GM12878 (cell line): Measurements from ENCODE around the gene VAX1. TPM values are rescaled to one million over a fixed set of nuclear protein-coding genes. Genes with fewer than 3 reads are reported as not detected.
"Not testable (repeated sequence)": the region's sequence is repeated elsewhere in the genome, so short reads cannot be mapped to it uniquely, and the experiment has no call there.

Source experiments
- ATAC-seq: fragments of 200-7000 bp; cut with Tn5 transposase; 3 replicates; pipeline ENCODE4 v1.9.1; 2020; ENCODE audit warnings: mild to moderate bottlenecking, moderate library complexity
- BruUV-seq: library from RNA; stranded (reverse); fragments of 400-500 nt; replicated peaks from 2 replicates; lab custom pipeline; 2021; lab: Mats Ljungman, UMichigan
- CTCF ChIA-PET: fragments of 300-600 bp; sonication (Branson Sonifier 250); formaldehyde crosslinking; extraction: SDS; loops from one replicate; lab custom pipeline; 2021; ENCODE audit warnings: inconsistent platforms; lab: Yijun Ruan, JAX
- POLR2A ChIA-PET: fragments of 350-600 bp; formaldehyde crosslinking; extraction: SDS; loops from one replicate; lab custom pipeline; 2021; ENCODE audit warnings: inconsistent platforms; lab: Charles Lee
- RAD21 ChIA-PET: fragments of 300-600 bp; sonication (Branson Sonifier 250); formaldehyde crosslinking; loops from one replicate; lab custom pipeline; 2023; ENCODE audit warnings: antibody characterized with exemption; ENCODE audit not compliant: unreplicated experiment; lab: Charles Lee
- SMC1A ChIA-PET: fragments of 300-600 bp; sonication (Branson Sonifier 250); formaldehyde crosslinking; loops from one replicate; lab custom pipeline; 2023; ENCODE audit not compliant: unreplicated experiment, uncharacterized antibody; lab: Charles Lee
- DNase-seq: peaks from one replicate; pipeline ENCODE4 v3.0.0-alpha.2; 2011; ENCODE audit warnings: low read depth, low spot score
- FAIRE-seq: peaks from 3 replicates; lab custom pipeline; 2011; peaks lifted over from hg19 to GRCh38; lab: Jason Lieb, UNC
- H2AFZ ChIP-seq: 2 replicates; pipeline ENCODE4 v1.6.0; 2011; ENCODE audit warnings: low read depth, low read length, control low read depth; ENCODE audit not compliant: control insufficient read depth
- H3K27ac ChIP-seq: 2 replicates; pipeline ENCODE4 v1.5.1; 2011; ENCODE audit warnings: control low read depth; ENCODE audit not compliant: control insufficient read depth, insufficient read depth
- H3K27me3 ChIP-seq, 2 experiments: replicated peaks in 1 of 2; 2 replicates each; pipeline versions ENCODE4 v1.6.0 to v1.6.1; 2011; ENCODE audit warnings: low read length in 1 of 2; ENCODE audit not compliant: control insufficient read depth in 2 of 2, insufficient read depth in 2 of 2
- H3K36me3 ChIP-seq, 2 experiments: 2 replicates each; pipeline ENCODE4 v1.5.1; 2011; ENCODE audit warnings: low read length in 1 of 2; ENCODE audit not compliant: control insufficient read depth in 2 of 2, insufficient read depth in 2 of 2
- H3K4me1 ChIP-seq: 2 replicates; pipeline ENCODE4 v1.6.1; 2011; ENCODE audit warnings: mild to moderate bottlenecking, low read length, moderate library complexity, mixed read lengths; ENCODE audit not compliant: control insufficient read depth, insufficient read depth
- H3K4me2 ChIP-seq: 2 replicates; pipeline ENCODE4 v1.6.0; 2011; ENCODE audit warnings: control low read depth; ENCODE audit not compliant: control insufficient read depth, insufficient read depth
- H3K4me3 ChIP-seq: fragments of 200-600 bp; sonication (generic); 2 replicates; pipeline ENCODE4 v1.5.1; 2016
- H3K79me2 ChIP-seq: 2 replicates; pipeline ENCODE4 v1.6.0; 2011; ENCODE audit warnings: low read length; ENCODE audit not compliant: control insufficient read depth, insufficient read depth
- H3K9ac ChIP-seq: 2 replicates; pipeline ENCODE4 v1.8.0; 2011; ENCODE audit warnings: low read length, control low read depth, mixed read lengths; ENCODE audit not compliant: control insufficient read depth, insufficient read depth
- H3K9me3 ChIP-seq: replicated peaks from 3 replicates; pipeline ENCODE4 v1.5.1; 2011; ENCODE audit warnings: mild to moderate bottlenecking, low read length; ENCODE audit not compliant: control insufficient read depth, insufficient read depth
- H4K20me1 ChIP-seq: 2 replicates; pipeline ENCODE4 v1.6.0; 2011; ENCODE audit not compliant: control insufficient read depth, insufficient read depth
- KDM1A ChIP-seq: fragments of 200-600 bp; sonication (generic); IDR thresholded peaks from 2 replicates; pipeline ENCODE4 v1.6.1; 2016; ENCODE audit warnings: borderline replicate concordance
- WGBS: methylation state at CpG from one replicate; pipeline ENCODE4 v1.1.6; 2016; ENCODE audit warnings: low lambda C conversion rate; ENCODE audit not compliant: insufficient replicate concordance, insufficient coverage; ENCODE audit errors: missing lambda C conversion rate; 5-methylcytosine and 5-hydroxymethylcytosine counted together
- in situ Hi-C: fragments of 300-500 bp; cut with MboI; formaldehyde crosslinking; loops from 9 replicates; pipeline ENCODE4 v1.14.3; 2018; ENCODE audit warnings: mixed read lengths
- intact Hi-C: fragments of 100-400 bp; cut with micrococcal nuclease; formaldehyde crosslinking; loops from one replicate; pipeline ENCODE4 v1.14.2; 2022; ENCODE audit not compliant: unreplicated experiment
- polyA plus RNA-seq, 11 experiments: library from polyadenylated mRNA; depleted of rRNA in 4 of 11; unstranded in 6 of 11; stranded (reverse) in 5 of 11; fragments of >200 nt; fragmentation: Nextera tagmentation in 4 of 11; fragmentation: Illumina TruSeq in 1 of 11; extraction: Ambion mirVana in 4 of 11; extraction: Trizol in 1 of 11; gene quantifications; 1 replicate in 1 of 11; 2 replicates in 10 of 11; pipeline versions ENCODE4 v1.2.1 to v1.2.3, GENCODE V29; 2011 to 2016; ENCODE audit warnings: inconsistent platforms in 2 of 11, missing spikeins in 2 of 11, low read depth in 1 of 11
- total RNA-seq, 4 experiments: library from RNA; depleted of rRNA in 3 of 4; stranded (reverse); fragments of >200 nt in 3 of 4; fragmentation: Illumina TruSeq in 1 of 4; extraction: Trizol in 1 of 4; gene quantifications; 2 replicates each; pipeline versions ENCODE4 v1.2.1 to v1.2.3, GENCODE V29; 2013 to 2021

VAX1 gene
- total and polyA plus RNA-seq, 10 of the 15 experiments (the other 5 are each of a cell fraction or from before 2014, with no cell fraction given) = not detected

- ATAC-seq (no peak), DNase-seq (no peak), FAIRE-seq (no peak)
- in situ Hi-C loops (no loop called here), intact Hi-C loops (no loop called here)
- ChIA-PET POLR2A (no interaction called here), RAD21 (no interaction called here), SMC1A (interaction anchor here (0.8 kb wide), 1 partner anchor 334 kb away, joined by 3 read pairs; no protein-coding TSS in a partner anchor), CTCF (interaction anchor here (0.7 to 1.8 kb wide), 3 partner anchors 9 to 45 kb away, joined by 3 to 5 read pairs (median 3); no protein-coding TSS in a partner anchor)
- TF ChIP-seq KDM1A = no peak
- no peaks in the 10 kb centered on the region; the same call in 2 of the 3 replicates for H3K9me3 ChIP-seq
- 0% methylated on average over 2 of the region's 2 CpGs for WGBS
- no peaks in the 10 kb centered on the region for H3K4me1 ChIP-seq
- no peaks in the 10 kb centered on the region for H3K36me3 ChIP-seq
- no peak overlapping the region for H3K27ac ChIP-seq
- no peak overlapping the region for H3K9ac ChIP-seq
- no TSS peak for BruUV-seq
- H4K20me1 ChIP-seq = no peaks in the 10 kb centered on the region
- H3K4me2 ChIP-seq = no peak overlapping the region
- no peaks in the 10 kb centered on the region for H3K79me2 ChIP-seq
- peaks cover 6 to 22% of the 10 kb centered on the region in 2 experiments for H3K27me3 ChIP-seq
- H2AFZ ChIP-seq = no peak overlapping the region
- no peak overlapping the region for H3K4me3 ChIP-seq
These were observed 7.7 kb downstream of the VAX1 start for GRCh38 chr10:117130346-117130745.

- in situ Hi-C loops, POLR2A ChIA-PET: not testable (repeated sequence)
These were observed 11.4 kb downstream of the VAX1 start for GRCh38 chr10:117126645-117127044.

More at GRCh38 chr10:117126645-117127044, 11.4 kb downstream of the VAX1 start:
- H2AFZ ChIP-seq, FAIRE-seq, intact Hi-C loops, H3K27ac ChIP-seq, H3K9me3 ChIP-seq, H4K20me1 ChIP-seq, H3K36me3 ChIP-seq, H3K9ac ChIP-seq, H3K4me3 ChIP-seq, SMC1A ChIA-PET, H3K79me2 ChIP-seq, ATAC-seq, H3K27me3 ChIP-seq, RAD21 ChIA-PET, BruUV-seq, DNase-seq, H3K4me1 ChIP-seq, H3K4me2 ChIP-seq: not testable (repeated sequence)
- CTCF ChIA-PET = interaction anchor here (1.1 kb wide), 1 partner anchor 48 kb away, joined by 3 read pairs; no protein-coding TSS in a partner anchor
- 43% methylated on average over 8 of the region's 23 CpGs for WGBS
